ENCODE data around the gene WNT11. TPM values are rescaled to one million over a fixed set of nuclear protein-coding genes. Genes with fewer than 3 reads are reported as not detected.

The WNT11 gene
- total RNA-seq, 4 donors from 2014 or later, result 20.4 to 137 (median 39.1) TPM

- ATAC-seq (ENCODE audit: low FRiP score) (no peak), DNase-seq (ENCODE audit: low spot score) (no peak)
- TF ChIP-seq, protein P1, sequence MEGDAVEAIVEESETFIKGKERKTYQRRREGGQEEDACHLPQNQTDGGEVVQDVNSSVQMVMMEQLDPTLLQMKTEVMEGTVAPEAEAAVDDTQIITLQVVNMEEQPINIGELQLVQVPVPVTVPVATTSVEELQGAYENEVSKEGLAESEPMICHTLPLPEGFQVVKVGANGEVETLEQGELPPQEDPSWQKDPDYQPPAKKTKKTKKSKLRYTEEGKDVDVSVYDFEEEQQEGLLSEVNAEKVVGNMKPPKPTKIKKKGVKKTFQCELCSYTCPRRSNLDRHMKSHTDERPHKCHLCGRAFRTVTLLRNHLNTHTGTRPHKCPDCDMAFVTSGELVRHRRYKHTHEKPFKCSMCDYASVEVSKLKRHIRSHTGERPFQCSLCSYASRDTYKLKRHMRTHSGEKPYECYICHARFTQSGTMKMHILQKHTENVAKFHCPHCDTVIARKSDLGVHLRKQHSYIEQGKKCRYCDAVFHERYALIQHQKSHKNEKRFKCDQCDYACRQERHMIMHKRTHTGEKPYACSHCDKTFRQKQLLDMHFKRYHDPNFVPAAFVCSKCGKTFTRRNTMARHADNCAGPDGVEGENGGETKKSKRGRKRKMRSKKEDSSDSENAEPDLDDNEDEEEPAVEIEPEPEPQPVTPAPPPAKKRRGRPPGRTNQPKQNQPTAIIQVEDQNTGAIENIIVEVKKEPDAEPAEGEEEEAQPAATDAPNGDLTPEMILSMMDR (IDR thresholded peaks at IDR 0.05), result no peak
Observed at GRCh38 chr11:76234021-76234415, 27.7 kb upstream of the WNT11 start.

DNA sequence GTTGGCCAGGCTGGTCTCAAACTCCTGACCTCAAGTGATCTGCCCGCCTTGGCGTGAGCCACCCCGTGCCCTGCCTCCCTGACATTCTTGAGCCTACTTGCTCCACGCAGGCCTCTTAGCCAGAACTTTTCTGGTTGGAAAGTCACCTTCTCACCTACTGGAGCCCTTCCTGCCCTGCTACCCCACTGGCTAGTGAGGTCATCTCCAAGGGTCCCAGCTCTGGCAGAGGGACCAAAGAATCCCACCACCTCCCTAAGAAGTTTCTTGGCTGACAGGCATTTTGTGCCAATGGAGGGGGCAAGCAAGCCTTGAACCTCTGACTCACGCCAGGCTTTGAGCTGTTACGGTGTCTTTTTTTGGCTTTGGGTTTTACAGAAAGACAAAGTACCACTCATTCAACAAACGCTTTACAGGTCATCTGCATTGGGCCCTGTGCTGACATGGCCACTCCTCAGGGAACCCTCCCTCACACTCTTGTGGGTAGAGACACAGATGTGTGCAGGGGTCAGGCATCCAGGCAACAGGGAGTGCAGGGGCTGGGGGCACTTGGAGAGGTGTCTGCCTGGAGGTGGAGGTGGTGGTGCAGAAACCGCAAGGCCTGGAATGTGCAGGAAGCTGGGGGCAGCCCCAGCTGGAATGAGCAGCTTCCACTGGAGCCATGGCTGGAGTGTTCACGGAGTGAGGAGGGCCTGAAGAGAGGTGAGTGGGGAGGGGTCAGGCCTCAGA lies 27.1 kb upstream of the WNT11 start:
- no peak for DNase-seq (ENCODE audit: low spot score)
- ATAC-seq (ENCODE audit: low FRiP score), result no peak
- TF ChIP-seq, protein P1 (IDR thresholded peaks at IDR 0.05), result no peak

GRCh38 chr11:76232026-76232665 lies 25.8 kb upstream of the WNT11 start:
- no peak for DNase-seq (ENCODE audit: low spot score)

GRCh38 chr11:76231121-76231738 lies 24.9 kb upstream of the WNT11 start:
- DNase-seq (ENCODE audit: low spot score) (no peak), ATAC-seq (ENCODE audit: low FRiP score) (no peak)
- TF ChIP-seq, protein P1 (IDR thresholded peaks at IDR 0.05), result no peak

More at GRCh38 chr11:76232026-76232665, 25.8 kb upstream of the WNT11 start:
- TF ChIP-seq, protein P1 (IDR thresholded peaks at IDR 0.05), result no peak
- ATAC-seq (ENCODE audit: low FRiP score), result no peak

DNA sequence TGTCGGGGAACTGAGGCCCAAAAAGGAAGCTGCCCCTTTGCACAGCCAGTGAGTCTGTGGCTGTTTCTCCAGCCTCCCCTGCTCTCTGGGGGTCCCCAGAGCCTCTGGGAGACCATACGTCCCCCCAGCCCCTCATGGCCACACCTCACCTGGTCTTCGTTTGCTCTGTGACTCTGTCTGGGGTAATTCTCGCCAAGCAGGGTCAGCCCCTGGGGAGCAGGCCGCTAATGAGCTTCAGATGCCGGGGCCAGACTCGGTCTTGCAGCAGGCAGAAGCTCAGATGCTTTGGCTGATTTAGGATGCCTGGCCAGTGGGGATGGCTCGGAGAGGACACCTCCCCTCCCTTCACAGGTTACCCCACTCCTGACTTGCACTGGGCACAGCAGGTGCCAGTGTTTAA lies 24.1 kb upstream of the WNT11 start:
- DNase-seq (ENCODE audit: low spot score) (no peak), ATAC-seq (ENCODE audit: low FRiP score) (no peak)
- TF ChIP-seq, protein P1 (IDR thresholded peaks at IDR 0.05), result no peak

- DNase-seq (ENCODE audit: low spot score), result no peak
- TF ChIP-seq, protein P1 (IDR thresholded peaks at IDR 0.05), result no peak
- no peak for ATAC-seq (ENCODE audit: low FRiP score)
Observed at GRCh38 chr11:76229690-76230240, 23.5 kb upstream of the WNT11 start.

All from omental fat pad (tissue), 4 donors.